ENCODE measurements around the gene PNPLA1.

The PNPLA1 gene

DNA sequence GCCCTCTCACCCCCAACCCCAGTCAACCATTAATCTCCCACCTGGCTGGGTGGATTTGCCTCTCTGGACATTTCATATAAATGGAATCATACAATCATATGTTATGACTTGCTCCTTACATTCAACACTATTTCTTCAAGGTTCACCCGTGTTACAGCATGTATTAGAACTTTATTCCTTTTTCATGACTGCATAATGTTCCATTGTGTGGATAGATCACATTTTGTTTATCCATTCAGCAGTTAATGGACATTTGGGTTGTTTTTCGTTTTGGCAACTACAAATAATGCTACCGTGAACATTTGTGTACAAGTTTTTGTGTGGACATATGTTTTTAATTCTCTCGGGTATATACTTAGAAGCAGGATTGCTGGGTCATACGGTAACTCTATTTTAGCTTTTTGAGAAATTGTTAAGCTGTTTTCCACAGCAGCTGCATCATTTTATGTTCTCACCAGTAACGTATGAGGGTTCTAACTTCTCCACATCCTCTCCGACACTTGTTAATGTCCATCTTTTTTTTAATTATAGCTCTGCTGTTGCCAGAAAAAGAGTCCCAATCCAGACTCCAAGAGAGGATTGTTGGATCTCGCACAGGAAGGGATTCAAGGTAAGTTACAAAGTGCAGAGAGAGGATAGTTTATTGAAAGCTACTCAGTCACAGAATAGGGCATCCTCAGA is 82.8 kb downstream of the PNPLA1 start:
- no peak overlapping the region for H3K4me3 ChIP-seq (ENCODE audit: low read length)
- TF ChIP-seq, protein P1, sequence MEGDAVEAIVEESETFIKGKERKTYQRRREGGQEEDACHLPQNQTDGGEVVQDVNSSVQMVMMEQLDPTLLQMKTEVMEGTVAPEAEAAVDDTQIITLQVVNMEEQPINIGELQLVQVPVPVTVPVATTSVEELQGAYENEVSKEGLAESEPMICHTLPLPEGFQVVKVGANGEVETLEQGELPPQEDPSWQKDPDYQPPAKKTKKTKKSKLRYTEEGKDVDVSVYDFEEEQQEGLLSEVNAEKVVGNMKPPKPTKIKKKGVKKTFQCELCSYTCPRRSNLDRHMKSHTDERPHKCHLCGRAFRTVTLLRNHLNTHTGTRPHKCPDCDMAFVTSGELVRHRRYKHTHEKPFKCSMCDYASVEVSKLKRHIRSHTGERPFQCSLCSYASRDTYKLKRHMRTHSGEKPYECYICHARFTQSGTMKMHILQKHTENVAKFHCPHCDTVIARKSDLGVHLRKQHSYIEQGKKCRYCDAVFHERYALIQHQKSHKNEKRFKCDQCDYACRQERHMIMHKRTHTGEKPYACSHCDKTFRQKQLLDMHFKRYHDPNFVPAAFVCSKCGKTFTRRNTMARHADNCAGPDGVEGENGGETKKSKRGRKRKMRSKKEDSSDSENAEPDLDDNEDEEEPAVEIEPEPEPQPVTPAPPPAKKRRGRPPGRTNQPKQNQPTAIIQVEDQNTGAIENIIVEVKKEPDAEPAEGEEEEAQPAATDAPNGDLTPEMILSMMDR (IDR thresholded peaks at IDR 0.05; ENCODE audit: insufficient read depth, low read depth, low read length, missing control alignments), result no peak
- DNase-seq (ENCODE audit: low read depth), result no peak

GRCh38 chr6:36353411-36353915 is 83.6 kb downstream of the PNPLA1 start:
- H3K4me3 ChIP-seq (ENCODE audit: low read length), result no peak overlapping the region
- TF ChIP-seq, protein P1 (IDR thresholded peaks at IDR 0.05; ENCODE audit: insufficient read depth, low read depth, low read length, missing control alignments), result no peak
- DNase-seq (ENCODE audit: low read depth), result peak; percentile 58

DNA sequence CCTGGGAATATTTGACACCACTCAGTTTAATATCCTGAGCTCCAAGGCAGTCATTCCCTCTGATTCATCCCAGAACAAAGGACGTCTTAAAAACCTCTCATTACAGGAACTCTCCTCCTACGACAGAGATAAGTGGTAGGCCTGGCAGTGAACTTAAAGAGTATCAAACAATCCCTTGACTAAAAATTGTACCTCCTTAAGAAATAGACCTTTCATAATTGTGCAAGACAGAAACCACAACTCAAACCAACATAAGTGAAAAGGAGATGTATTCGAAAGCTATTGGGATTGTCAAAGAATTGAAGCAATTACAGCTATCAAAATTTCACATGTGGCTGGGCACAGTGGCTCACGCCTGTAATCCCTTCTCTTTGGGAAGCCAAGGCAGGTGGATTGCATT is 86.0 kb downstream of the PNPLA1 start:
- DNase-seq (ENCODE audit: low read depth), result peak; percentile 18
- no peak overlapping the region for H3K4me3 ChIP-seq (ENCODE audit: low read length)
- TF ChIP-seq, protein P1 (IDR thresholded peaks at IDR 0.05; ENCODE audit: insufficient read depth, low read depth, low read length, missing control alignments), result no peak

- TF ChIP-seq, protein P1 (IDR thresholded peaks at IDR 0.05; ENCODE audit: insufficient read depth, low read depth, low read length, missing control alignments), result no peak
- H3K4me3 ChIP-seq (ENCODE audit: low read length), result no peak overlapping the region
- DNase-seq (ENCODE audit: low read depth), result no peak
These were observed 88.0 kb downstream of the PNPLA1 start for GRCh38 chr6:36357872-36358225.
